ENCODE measurements around the gene HLA-DPA1.

The HLA-DPA1 gene

DNA sequence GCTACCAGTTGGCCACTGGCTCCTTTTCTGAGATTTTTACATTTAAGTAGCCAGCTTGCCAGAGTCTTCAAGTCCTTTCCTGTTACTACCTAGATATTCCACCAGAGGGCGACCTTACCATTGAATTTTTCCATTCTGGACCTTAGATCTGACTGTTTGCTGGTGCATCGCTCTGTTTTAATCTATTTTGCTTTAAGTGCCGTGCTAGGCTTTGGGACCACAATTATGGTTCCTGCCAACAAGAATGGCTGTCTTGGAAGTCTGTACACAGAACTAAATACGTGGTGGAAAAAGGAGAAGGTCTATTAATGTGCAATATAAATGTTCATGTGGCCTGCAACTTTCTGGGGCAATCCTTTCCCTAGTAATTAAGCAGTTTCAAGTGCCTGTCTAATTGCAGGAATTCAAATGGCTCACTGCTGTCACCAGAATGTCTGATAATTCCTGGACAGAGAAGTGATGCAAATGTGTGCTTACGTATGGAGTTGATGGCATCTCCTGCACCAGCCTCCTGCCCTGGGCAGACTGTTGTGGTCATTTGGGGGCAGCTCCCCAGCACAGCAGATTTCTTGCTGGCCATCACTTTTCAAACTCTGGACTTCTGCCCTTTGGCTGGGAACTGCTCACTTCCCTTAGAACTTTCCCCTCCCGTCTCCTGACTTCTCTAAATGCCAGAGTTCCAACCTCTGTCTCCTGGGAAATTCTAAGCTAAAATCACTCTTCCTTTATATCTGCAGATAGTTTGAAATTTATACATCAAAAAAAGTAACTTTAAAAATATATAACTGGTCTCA, 58.4 kb downstream of the HLA-DPA1 start:
- peak; percentile 82 for DNase-seq

All from NCI-H526 treated with DMSO at 0.1 percent for 48 hours (cell line).